ENCODE data around the gene POLQ. TPM values are rescaled to one million over a fixed set of nuclear protein-coding genes. Genes with fewer than 3 reads are reported as not detected.

Gene POLQ
- total RNA-seq, 1 experiment from 2014 or later, result 14.9 TPM

GRCh38 chr3:121515313-121515712 is 30.5 kb downstream of the POLQ start:
- CTCF ChIA-PET, result no interaction called here
- no peak for ATAC-seq
- TF ChIP-seq HMGA2 (CRISPR knock-in tag; IDR thresholded peaks at IDR 0.05) (no peak), MXD4 (CRISPR knock-in tag; IDR thresholded peaks at IDR 0.05; ENCODE audit: borderline replicate concordance) (no peak), RELA (CRISPR knock-in tag; IDR thresholded peaks at IDR 0.05; ENCODE audit: borderline replicate concordance) (no peak), ATF2 (CRISPR knock-in tag; IDR thresholded peaks at IDR 0.05; ENCODE audit: borderline replicate concordance, low read depth) (no peak)
- H3K27ac Mint-ChIP-seq, result no peak overlapping the region
- no peaks in the 10 kb centered on the region for H3K27me3 Mint-ChIP-seq (ENCODE audit: low read depth)
- no peak for DNase-seq (ENCODE audit: low spot score)
- peaks cover 37% of the 10 kb centered on the region for H3K36me3 Mint-ChIP-seq
- H3K9me3 Mint-ChIP-seq, result no peaks in the 10 kb centered on the region
- POLR2A ChIA-PET, result no interaction called here
- H3K4me1 Mint-ChIP-seq, result 0 out of 2 replicates have a peak, but pooled peaks cover 3% of the 10 kb centered on the region
- H3K4me3 Mint-ChIP-seq, result no peak overlapping the region

GRCh38 chr3:121514496-121514895 is 31.3 kb downstream of the POLQ start:
- no peaks in the 10 kb centered on the region for H3K9me3 Mint-ChIP-seq
- H3K4me3 Mint-ChIP-seq, result no peak overlapping the region
- no peak for DNase-seq (ENCODE audit: low spot score)
- no peaks in the 10 kb centered on the region for H3K27me3 Mint-ChIP-seq (ENCODE audit: low read depth)
- H3K27ac Mint-ChIP-seq, result peak overlapping the region; percentile 80
- peaks cover 39% of the 10 kb centered on the region for H3K36me3 Mint-ChIP-seq
- 0 out of 2 replicates have a peak, but pooled peaks cover 3% of the 10 kb centered on the region for H3K4me1 Mint-ChIP-seq
- CTCF ChIA-PET, result no interaction called here
- TF ChIP-seq OVOL2 (CRISPR knock-in tag; IDR thresholded peaks at IDR 0.05; ENCODE audit: borderline replicate concordance), result no peak
- no peak for TF ChIP-seq MAX (CRISPR knock-in tag; IDR thresholded peaks at IDR 0.05)
- TF ChIP-seq ATF6 (CRISPR knock-in tag; IDR thresholded peaks at IDR 0.05), result no peak
- POLR2A ChIA-PET, result no interaction called here
- ATAC-seq, result peak; percentile 60

- Mint-ChIP-seq H3K27ac (no peak overlapping the region), H3K27me3 (ENCODE audit: low read depth) (no peaks in the 10 kb centered on the region), H3K4me3 (no peak overlapping the region), H3K36me3 (peaks cover 29% of the 10 kb centered on the region), H3K4me1 (no peaks in the 10 kb centered on the region), H3K9me3 (no peaks in the 10 kb centered on the region)
- ChIA-PET CTCF (no interaction called here), POLR2A (no interaction called here)
- DNase-seq (ENCODE audit: low spot score), result no peak
- ATAC-seq, result no peak
- TF ChIP-seq ZNF671 (CRISPR knock-in tag; IDR thresholded peaks at IDR 0.05), result no peak
- TF ChIP-seq RORB (CRISPR knock-in tag; IDR thresholded peaks at IDR 0.05), result no peak
- no peak for TF ChIP-seq NFATC4 (CRISPR knock-in tag; IDR thresholded peaks at IDR 0.05)
- TF ChIP-seq CBFB (CRISPR knock-in tag; IDR thresholded peaks at IDR 0.05; ENCODE audit: low read depth), result no peak
- no peak for TF ChIP-seq GTF2I (CRISPR knock-in tag; conservative IDR thresholded peaks at IDR 0.05)
- TF ChIP-seq ZNF232 (CRISPR knock-in tag; IDR thresholded peaks at IDR 0.05), result no peak
- TF ChIP-seq AFF4 (CRISPR knock-in tag; IDR thresholded peaks at IDR 0.05; ENCODE audit: borderline replicate concordance), result no peak
- TF ChIP-seq TP53 (CRISPR knock-in tag; IDR thresholded peaks at IDR 0.05), result no peak
- TF ChIP-seq JUN (CRISPR knock-in tag; IDR thresholded peaks at IDR 0.05), result no peak
- TF ChIP-seq TEAD4 (CRISPR knock-in tag; IDR thresholded peaks at IDR 0.05), result no peak
- TF ChIP-seq ZSCAN18 (CRISPR knock-in tag; IDR thresholded peaks at IDR 0.05), result no peak
- TF ChIP-seq ZNF425 (CRISPR knock-in tag; conservative IDR thresholded peaks at IDR 0.05), result no peak
- no peak for TF ChIP-seq ZNF423 (CRISPR knock-in tag; IDR thresholded peaks at IDR 0.05)
- no peak for TF ChIP-seq MYBL2 (CRISPR knock-in tag; IDR thresholded peaks at IDR 0.05)
These were observed 37.4 kb downstream of the POLQ start for GRCh38 chr3:121508389-121508788.
